NOMO-1 treated with dmso at 0.1 percent for 144 hours (cell line): ENCODE measurements around the gene PPP2R2C.

Experiments used
- DNase-seq: peaks from one replicate; lab custom pipeline; 2025; ENCODE audit not compliant: unreplicated experiment; lab: John Stamatoyannopoulos, UW

Gene PPP2R2C

GRCh38 chr4:6316461-6317003 is 155.9 kb downstream of the PPP2R2C start:
- no peak for DNase-seq

- no peak for DNase-seq
These were observed 159.2 kb downstream of the PPP2R2C start for GRCh38 chr4:6313216-6313615.

- no peak for DNase-seq
These were observed 162.6 kb downstream of the PPP2R2C start for GRCh38 chr4:6309777-6310176.

- DNase-seq = no peak
These were observed 163.3 kb downstream of the PPP2R2C start for GRCh38 chr4:6308899-6309643.

- DNase-seq = no peak
These were observed 164.5 kb downstream of the PPP2R2C start for GRCh38 chr4:6307891-6308290.

- no peak for DNase-seq
These were observed 165.2 kb downstream of the PPP2R2C start for GRCh38 chr4:6307230-6307629.

- no peak for DNase-seq
These were observed 166.1 kb downstream of the PPP2R2C start for GRCh38 chr4:6306299-6306698.

GRCh38 chr4:6303943-6304342 is 168.5 kb downstream of the PPP2R2C start:
- DNase-seq = no peak

- DNase-seq = no peak
These were observed 169.5 kb downstream of the PPP2R2C start for GRCh38 chr4:6302869-6303268.

- no peak for DNase-seq
These were observed 170.5 kb downstream of the PPP2R2C start for GRCh38 chr4:6301732-6302442.

- no peak for DNase-seq
These were observed 171.2 kb downstream of the PPP2R2C start for GRCh38 chr4:6301051-6301731.

GRCh38 chr4:6300359-6300758 is 172.1 kb downstream of the PPP2R2C start:
- no peak for DNase-seq

GRCh38 chr4:6299875-6300274 is 172.5 kb downstream of the PPP2R2C start:
- no peak for DNase-seq

GRCh38 chr4:6298852-6299251 is 173.6 kb downstream of the PPP2R2C start:
- no peak for DNase-seq

GRCh38 chr4:6298035-6298434 is 174.4 kb downstream of the PPP2R2C start:
- no peak for DNase-seq

- DNase-seq = no peak
These were observed 175.1 kb downstream of the PPP2R2C start for GRCh38 chr4:6297266-6297815.

- DNase-seq = no peak
These were observed 176.4 kb downstream of the PPP2R2C start for GRCh38 chr4:6296026-6296425.

- DNase-seq = no peak
These were observed 176.9 kb downstream of the PPP2R2C start for GRCh38 chr4:6295495-6295894.

- DNase-seq = no peak
These were observed 177.6 kb downstream of the PPP2R2C start for GRCh38 chr4:6294705-6295421.

GRCh38 chr4:6293661-6294060 is 178.8 kb downstream of the PPP2R2C start:
- DNase-seq = no peak

GRCh38 chr4:6293097-6293445 is 179.3 kb downstream of the PPP2R2C start:
- DNase-seq = no peak
